Measurements from ENCODE around the gene ACO2.

- TF ChIP-seq CTCF (IDR thresholded peaks at IDR 0.05; ENCODE audit: insufficient read depth, low read depth, low read length) (no peak), EZH2 (IDR thresholded peaks at IDR 0.05; ENCODE audit: insufficient read depth, low read length) (no peak)
These were observed 54.7 kb downstream of the ACO2 start for GRCh38 chr22:41523464-41524221.

All from astrocyte (in vitro differentiated cells and primary cell).